WTC11 (cell line): Measurements from ENCODE around the gene GRAMD2A.

Source experiments
- AFF4 ChIP-seq: sonication (generic); formaldehyde crosslinking; IDR thresholded peaks from 2 replicates; pipeline ENCODE4 v1.8.1; 2023; ENCODE audit warnings: mild to moderate bottlenecking, missing genetic modification reagents, borderline replicate concordance
- ATF3 ChIP-seq: sonication (generic); formaldehyde crosslinking; conservative IDR thresholded peaks from 2 replicates; pipeline ENCODE4 v1.8.1; 2022; ENCODE audit warnings: mild to moderate bottlenecking, missing genetic modification reagents
- CREB1 ChIP-seq: sonication (generic); formaldehyde crosslinking; IDR thresholded peaks from 2 replicates; pipeline ENCODE4 v1.8.0; 2023; ENCODE audit warnings: mild to moderate bottlenecking, missing genetic modification reagents
- CTCF ChIP-seq: fragments of 200-600 bp; IDR thresholded peaks from 2 replicates; pipeline ENCODE4 v1.8.0; 2022; ENCODE audit warnings: antibody characterized with exemption
- E2F4 ChIP-seq: sonication (generic); formaldehyde crosslinking; IDR thresholded peaks from 2 replicates; pipeline ENCODE4 v1.8.1; 2022; ENCODE audit warnings: low read depth, mild to moderate bottlenecking, moderate library complexity, missing genetic modification reagents, borderline replicate concordance
- FOXJ3 ChIP-seq: sonication (generic); formaldehyde crosslinking; IDR thresholded peaks from 2 replicates; pipeline ENCODE4 v1.9.0; 2021; ENCODE audit warnings: missing genetic modification reagents, mild to moderate bottlenecking, borderline replicate concordance
- GRHL2 ChIP-seq: fragments of 250-450 bp; sonication (Bioruptor Pico); IDR thresholded peaks from 2 replicates; pipeline ENCODE4 v1.8.0; 2022; ENCODE audit warnings: mild to moderate bottlenecking, moderate library complexity; ENCODE audit not compliant: insufficient replicate concordance, severe bottlenecking
- JAZF1 ChIP-seq: fragments of 250-450 bp; sonication (Bioruptor Pico); IDR thresholded peaks from 2 replicates; pipeline ENCODE4 v1.9.0; 2021; ENCODE audit warnings: moderate library complexity, mild to moderate bottlenecking, inconsistent platforms
- SP1 ChIP-seq: sonication (generic); formaldehyde crosslinking; conservative IDR thresholded peaks from 2 replicates; pipeline ENCODE4 v1.8.1; 2022; ENCODE audit warnings: missing genetic modification reagents
- TF ChIP-seq, protein P1 (sequence below): sonication (generic); formaldehyde crosslinking; IDR thresholded peaks from 2 replicates; pipeline ENCODE4 v1.8.0; 2022; ENCODE audit warnings: mild to moderate bottlenecking, missing genetic modification reagents
- TF ChIP-seq, protein P2 (sequence below): sonication (generic); formaldehyde crosslinking; IDR thresholded peaks from 2 replicates; pipeline ENCODE4 v1.8.1; 2023; ENCODE audit warnings: mild to moderate bottlenecking, missing genetic modification reagents, moderate library complexity
- TF ChIP-seq, protein P3 (sequence below): sonication (generic); formaldehyde crosslinking; IDR thresholded peaks from 2 replicates; pipeline ENCODE4 v1.8.1; 2023; ENCODE audit warnings: mild to moderate bottlenecking, moderate library complexity, missing genetic modification reagents

DNA sequence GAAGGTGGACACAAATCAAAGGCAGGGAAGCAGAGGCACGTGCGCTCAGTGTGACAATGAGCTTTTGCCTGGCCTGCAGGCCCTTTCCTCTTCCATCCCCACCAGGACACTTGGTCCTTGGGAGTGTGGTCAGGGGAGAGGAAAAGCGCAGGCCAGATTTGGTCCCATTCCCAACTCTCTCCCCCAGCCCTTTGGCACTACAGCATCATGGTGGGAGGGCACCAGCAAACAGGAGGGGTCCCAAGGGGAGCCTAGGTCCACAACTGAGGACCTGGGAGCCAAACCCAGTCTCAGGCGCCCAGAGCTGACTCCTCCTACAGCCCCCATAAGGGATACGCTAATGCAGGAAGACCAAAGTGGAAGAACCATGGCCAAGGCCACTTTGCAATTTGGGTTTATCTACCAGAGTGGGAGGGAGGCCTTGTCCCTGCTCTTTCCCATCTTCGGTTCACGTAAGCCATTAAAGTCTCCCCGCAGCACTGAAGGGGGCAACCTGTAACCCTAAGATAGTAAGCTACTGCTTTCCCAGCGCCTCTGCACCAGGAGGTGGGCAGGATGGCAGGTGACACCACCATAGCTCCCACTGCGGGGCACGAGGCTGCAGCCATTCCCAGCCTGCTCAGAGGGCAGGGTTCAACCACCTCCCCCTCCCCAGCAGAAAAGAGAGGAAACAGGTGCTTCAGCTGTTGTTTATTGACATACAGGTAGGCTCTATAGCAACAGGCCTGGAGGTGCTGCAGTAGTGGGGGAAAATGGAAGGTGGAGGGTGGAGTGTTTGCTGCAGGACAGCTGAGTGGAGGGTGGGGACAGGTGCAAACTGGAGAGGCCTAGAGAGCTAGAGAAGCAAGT, 993 bp upstream of the GRAMD2A start:
- TF ChIP-seq SP1 (CRISPR knock-in tag) (no peak), GRHL2 (CRISPR knock-in tag) (no peak), CTCF (no peak), JAZF1 (CRISPR knock-in tag) (no peak), FOXJ3 (CRISPR knock-in tag) (no peak), ATF3 (CRISPR knock-in tag) (no peak), E2F4 (no peak), AFF4 (CRISPR knock-in tag) (no peak), CREB1 (no peak)
- TF ChIP-seq, protein P1, sequence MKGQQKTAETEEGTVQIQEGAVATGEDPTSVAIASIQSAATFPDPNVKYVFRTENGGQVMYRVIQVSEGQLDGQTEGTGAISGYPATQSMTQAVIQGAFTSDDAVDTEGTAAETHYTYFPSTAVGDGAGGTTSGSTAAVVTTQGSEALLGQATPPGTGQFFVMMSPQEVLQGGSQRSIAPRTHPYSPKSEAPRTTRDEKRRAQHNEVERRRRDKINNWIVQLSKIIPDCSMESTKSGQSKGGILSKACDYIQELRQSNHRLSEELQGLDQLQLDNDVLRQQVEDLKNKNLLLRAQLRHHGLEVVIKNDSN (CRISPR knock-in tag): no peak
- TF ChIP-seq, protein P2, sequence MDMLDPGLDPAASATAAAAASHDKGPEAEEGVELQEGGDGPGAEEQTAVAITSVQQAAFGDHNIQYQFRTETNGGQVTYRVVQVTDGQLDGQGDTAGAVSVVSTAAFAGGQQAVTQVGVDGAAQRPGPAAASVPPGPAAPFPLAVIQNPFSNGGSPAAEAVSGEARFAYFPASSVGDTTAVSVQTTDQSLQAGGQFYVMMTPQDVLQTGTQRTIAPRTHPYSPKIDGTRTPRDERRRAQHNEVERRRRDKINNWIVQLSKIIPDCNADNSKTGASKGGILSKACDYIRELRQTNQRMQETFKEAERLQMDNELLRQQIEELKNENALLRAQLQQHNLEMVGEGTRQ (CRISPR knock-in tag): no peak
- TF ChIP-seq, protein P3, sequence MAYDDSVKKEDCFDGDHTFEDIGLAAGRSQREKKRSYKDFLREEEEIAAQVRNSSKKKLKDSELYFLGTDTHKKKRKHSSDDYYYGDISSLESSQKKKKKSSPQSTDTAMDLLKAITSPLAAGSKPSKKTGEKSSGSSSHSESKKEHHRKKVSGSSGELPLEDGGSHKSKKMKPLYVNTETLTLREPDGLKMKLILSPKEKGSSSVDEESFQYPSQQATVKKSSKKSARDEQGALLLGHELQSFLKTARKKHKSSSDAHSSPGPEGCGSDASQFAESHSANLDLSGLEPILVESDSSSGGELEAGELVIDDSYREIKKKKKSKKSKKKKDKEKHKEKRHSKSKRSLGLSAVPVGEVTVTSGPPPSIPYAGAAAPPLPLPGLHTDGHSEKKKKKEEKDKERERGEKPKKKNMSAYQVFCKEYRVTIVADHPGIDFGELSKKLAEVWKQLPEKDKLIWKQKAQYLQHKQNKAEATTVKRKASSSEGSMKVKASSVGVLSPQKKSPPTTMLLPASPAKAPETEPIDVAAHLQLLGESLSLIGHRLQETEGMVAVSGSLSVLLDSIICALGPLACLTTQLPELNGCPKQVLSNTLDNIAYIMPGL (CRISPR knock-in tag): no peak
